CD8-positive, alpha-beta memory T cell (primary cell): ENCODE results near the gene SIX1. TPM values are rescaled to one million over a fixed set of nuclear protein-coding genes. Genes with fewer than 3 reads are reported as not detected.

Experiments
- CTCF ChIA-PET: fragments of 350-600 bp; sonication (Branson Sonifier 250); formaldehyde crosslinking; loops from one replicate; lab custom pipeline; 2021; ENCODE audit warnings: antibody characterized with exemption; lab: Charles Lee
- POLR2A ChIA-PET: fragments of 350-600 bp; sonication (Branson Sonifier 250); formaldehyde crosslinking; loops from one replicate; lab custom pipeline; 2021; ENCODE audit warnings: antibody characterized with exemption; lab: Charles Lee
- DNase-seq, 5 donors: peaks; one replicate each; pipeline versions ENCODE4 v3.0.0 to v3.0.0-alpha.2; 2020 to 2022; ENCODE audit warnings: mixed read lengths in 1 of 5
- H3K27ac ChIP-seq: one replicate; pipeline ENCODE4 v1.7.0; 2013; ENCODE audit warnings: low read depth, mild to moderate bottlenecking, low read length, moderate library complexity
- H3K27me3 ChIP-seq: 2 replicates; pipeline ENCODE4 v1.7.0; 2013; ENCODE audit warnings: low read length, mild to moderate bottlenecking; ENCODE audit not compliant: insufficient read depth, poor library complexity, severe bottlenecking
- H3K36me3 ChIP-seq: 2 replicates; pipeline ENCODE4 v1.7.0; 2013; ENCODE audit warnings: mild to moderate bottlenecking, low read length, moderate library complexity; ENCODE audit not compliant: insufficient read depth
- H3K4me1 ChIP-seq: 2 replicates; pipeline ENCODE4 v1.7.0; 2013; ENCODE audit warnings: mild to moderate bottlenecking, low read length, moderate library complexity; ENCODE audit not compliant: insufficient read depth
- H3K4me3 ChIP-seq: 2 replicates; pipeline ENCODE4 v1.7.0; 2013; ENCODE audit warnings: mild to moderate bottlenecking, low read length
- H3K9me3 ChIP-seq: 2 replicates; pipeline ENCODE4 v1.7.0; 2013; ENCODE audit warnings: mild to moderate bottlenecking, low read length
- H3K27ac Mint-ChIP-seq, 8 donors: one replicate each; pipeline ENCODE4 v1.8.0; 2020 to 2021; ENCODE audit warnings: mixed read lengths in 8 of 8, mild to moderate bottlenecking in 6 of 8, inconsistent platforms in 3 of 8, moderate library complexity in 3 of 8
- H3K27me3 Mint-ChIP-seq, 2 donors: one replicate each; pipeline ENCODE4 v1.8.0; 2020 to 2021; ENCODE audit warnings: mixed read lengths in 2 of 2, mild to moderate bottlenecking in 1 of 2, moderate library complexity in 1 of 2
- H3K36me3 Mint-ChIP-seq, 3 donors: one replicate each; pipeline ENCODE4 v1.8.0; 2020 to 2021; ENCODE audit warnings: mixed read lengths in 3 of 3, inconsistent platforms in 1 of 3, mild to moderate bottlenecking in 1 of 3
- H3K4me1 Mint-ChIP-seq, 3 donors: one replicate each; pipeline ENCODE4 v1.8.0; 2020 to 2021; ENCODE audit warnings: mixed read lengths in 3 of 3, inconsistent platforms in 1 of 3, mild to moderate bottlenecking in 1 of 3
- H3K4me3 Mint-ChIP-seq, 7 donors: one replicate each; pipeline ENCODE4 v1.8.0; 2020 to 2021; ENCODE audit warnings: mixed read lengths in 7 of 7, mild to moderate bottlenecking in 6 of 7, moderate library complexity in 4 of 7, inconsistent platforms in 2 of 7
- H3K9me3 Mint-ChIP-seq, 5 donors: one replicate each; pipeline ENCODE4 v1.8.0; 2020 to 2022; ENCODE audit warnings: mixed read lengths in 5 of 5, mild to moderate bottlenecking in 3 of 5, moderate library complexity in 2 of 5, inconsistent platforms in 1 of 5
- polyA plus RNA-seq: library from polyadenylated mRNA; unstranded; fragments of 300-500 nt; fragmentation: Illumina TruSeq; gene quantifications from one replicate; pipeline ENCODE4 v1.2.3, GENCODE V29; 2021
- total RNA-seq, 2 experiments: library from RNA; stranded (reverse); gene quantifications; one replicate each; pipeline ENCODE4 v1.2.3, GENCODE V29; 2021

Gene SIX1
- total and polyA plus RNA-seq, 3 experiments from 2014 or later, result not detected

- no peak overlapping the region for H3K27ac ChIP-seq
- H3K4me3 Mint-ChIP-seq, result no peak overlapping the region
- H3K27ac Mint-ChIP-seq, result no peak overlapping the region
- CTCF ChIA-PET, result no interaction called here
- H3K4me1 ChIP-seq, result no peaks in the 10 kb centered on the region
- H3K9me3 Mint-ChIP-seq, result no peaks in the 10 kb centered on the region
- POLR2A ChIA-PET, result no interaction called here
- H3K4me3 ChIP-seq, result no peak overlapping the region
- no peaks in the 10 kb centered on the region for H3K9me3 ChIP-seq
- peaks cover 11 to 36% of the 10 kb centered on the region in 2 donors for H3K27me3 Mint-ChIP-seq
- H3K36me3 Mint-ChIP-seq, result no peaks in the 10 kb centered on the region
- no peak for DNase-seq
- peaks cover 3% of the 10 kb centered on the region for H3K27me3 ChIP-seq
- H3K36me3 ChIP-seq, result no peaks in the 10 kb centered on the region
- no peaks in the 10 kb centered on the region for H3K4me1 Mint-ChIP-seq
Measured at GRCh38 chr14:60621386-60621785, 27.9 kb downstream of the SIX1 start.

DNA sequence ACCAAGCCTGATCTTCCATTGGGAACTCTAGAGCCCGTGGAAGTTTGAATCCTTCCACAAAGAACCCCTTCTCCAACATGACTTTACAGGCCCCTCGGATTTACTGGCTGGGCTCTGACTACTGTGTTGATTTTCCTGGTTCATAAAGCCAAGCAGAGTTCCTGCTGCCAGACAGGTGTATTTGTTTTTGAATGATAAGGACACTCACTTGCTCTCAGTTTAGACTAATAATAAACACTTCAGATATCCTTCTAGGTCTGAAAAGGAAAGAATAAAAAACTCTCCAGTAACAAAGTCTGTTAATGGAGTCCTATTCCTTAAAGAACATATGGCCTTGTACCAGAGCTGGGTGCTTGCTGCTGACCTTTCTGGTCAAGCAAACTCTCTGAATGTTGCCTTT, 31.0 kb downstream of the SIX1 start:
- peaks cover 0 to 35% of the 10 kb centered on the region in 2 donors for H3K27me3 Mint-ChIP-seq
- ChIA-PET POLR2A (no interaction called here), CTCF (no interaction called here)
- Histone ChIP-seq H3K36me3 (no peaks in the 10 kb centered on the region), H3K4me1 (no peaks in the 10 kb centered on the region), H3K27me3 (no peaks in the 10 kb centered on the region), H3K27ac (no peak overlapping the region), H3K4me3 (no peak overlapping the region), H3K9me3 (no peaks in the 10 kb centered on the region)
- no peak for DNase-seq
- H3K36me3 Mint-ChIP-seq, result no peaks in the 10 kb centered on the region
- no peak overlapping the region for H3K4me3 Mint-ChIP-seq
- H3K4me1 Mint-ChIP-seq, result no peaks in the 10 kb centered on the region
- peaks cover 0 to under 1% (median 0%) of the 10 kb centered on the region in 5 donors for H3K9me3 Mint-ChIP-seq
- no peak overlapping the region for H3K27ac Mint-ChIP-seq

- Histone ChIP-seq H3K4me1 (no peaks in the 10 kb centered on the region), H3K4me3 (no peak overlapping the region), H3K36me3 (no peaks in the 10 kb centered on the region), H3K9me3 (no peaks in the 10 kb centered on the region), H3K27me3 (no peaks in the 10 kb centered on the region), H3K27ac (no peak overlapping the region)
- no peaks in the 10 kb centered on the region for H3K4me1 Mint-ChIP-seq
- H3K27ac Mint-ChIP-seq, result no peak overlapping the region
- CTCF ChIA-PET, result no interaction called here
- peaks cover 0 to 26% of the 10 kb centered on the region in 2 donors for H3K27me3 Mint-ChIP-seq
- POLR2A ChIA-PET, result no interaction called here
- no peak for DNase-seq
- H3K36me3 Mint-ChIP-seq, result no peaks in the 10 kb centered on the region
- H3K4me3 Mint-ChIP-seq, result no peak overlapping the region
- peaks cover 0 to 3% (median 0%) of the 10 kb centered on the region in 5 donors for H3K9me3 Mint-ChIP-seq
Measured at GRCh38 chr14:60616461-60616959, 32.8 kb downstream of the SIX1 start.

GRCh38 chr14:60602291-60602690, 47.0 kb downstream of the SIX1 start:
- H3K4me3 ChIP-seq, result no peak overlapping the region
- no peak overlapping the region for H3K4me3 Mint-ChIP-seq

DNA sequence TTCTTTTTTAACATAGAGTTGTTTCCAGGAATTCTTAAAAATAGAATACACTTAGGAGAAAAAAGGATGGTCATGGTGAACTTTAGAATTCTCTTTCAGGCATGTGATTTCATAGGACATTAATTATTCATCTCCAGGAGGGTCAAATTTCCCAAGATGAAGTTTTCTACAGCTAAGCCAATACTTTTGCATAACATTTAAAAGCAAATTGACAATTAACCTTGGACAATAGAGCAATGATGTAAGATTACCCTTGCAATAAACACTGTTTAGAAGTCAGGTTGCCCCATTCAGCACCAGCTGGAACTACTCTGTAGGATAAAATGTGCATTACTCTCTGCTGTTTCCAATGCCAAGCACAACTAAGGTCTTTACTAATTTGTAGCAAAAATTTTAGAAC, 49.5 kb downstream of the SIX1 start:
- Histone ChIP-seq H3K27ac (no peak overlapping the region), H3K4me3 (no peak overlapping the region), H3K36me3 (no peaks in the 10 kb centered on the region), H3K4me1 (no peaks in the 10 kb centered on the region), H3K9me3 (no peaks in the 10 kb centered on the region), H3K27me3 (no peaks in the 10 kb centered on the region)
- no peak overlapping the region for H3K27ac Mint-ChIP-seq
- POLR2A ChIA-PET, result no interaction called here
- peaks cover 10 to 55% of the 10 kb centered on the region in 2 donors for H3K27me3 Mint-ChIP-seq
- no peak overlapping the region for H3K4me3 Mint-ChIP-seq
- no peaks in the 10 kb centered on the region for H3K36me3 Mint-ChIP-seq
- CTCF ChIA-PET, result no interaction called here
- H3K9me3 Mint-ChIP-seq, result no peaks in the 10 kb centered on the region
- H3K4me1 Mint-ChIP-seq, result no peaks in the 10 kb centered on the region
- DNase-seq, result no peak

More at GRCh38 chr14:60602291-60602690, 47.0 kb downstream of the SIX1 start:
- Mint-ChIP-seq H3K4me1 (no peaks in the 10 kb centered on the region), H3K27me3 (peaks cover 8 to 50% of the 10 kb centered on the region in 2 donors), H3K9me3 (peaks cover 0 to 4% (median 3%) of the 10 kb centered on the region in 5 donors), H3K36me3 (no peaks in the 10 kb centered on the region), H3K27ac (no peak overlapping the region)
- no peak for DNase-seq
- no peaks in the 10 kb centered on the region for H3K27me3 ChIP-seq
- no peaks in the 10 kb centered on the region for H3K4me1 ChIP-seq
- H3K27ac ChIP-seq, result no peak overlapping the region
- H3K36me3 ChIP-seq, result no peaks in the 10 kb centered on the region
- ChIA-PET CTCF (no interaction called here), POLR2A (no interaction called here)
- no peaks in the 10 kb centered on the region for H3K9me3 ChIP-seq

DNA sequence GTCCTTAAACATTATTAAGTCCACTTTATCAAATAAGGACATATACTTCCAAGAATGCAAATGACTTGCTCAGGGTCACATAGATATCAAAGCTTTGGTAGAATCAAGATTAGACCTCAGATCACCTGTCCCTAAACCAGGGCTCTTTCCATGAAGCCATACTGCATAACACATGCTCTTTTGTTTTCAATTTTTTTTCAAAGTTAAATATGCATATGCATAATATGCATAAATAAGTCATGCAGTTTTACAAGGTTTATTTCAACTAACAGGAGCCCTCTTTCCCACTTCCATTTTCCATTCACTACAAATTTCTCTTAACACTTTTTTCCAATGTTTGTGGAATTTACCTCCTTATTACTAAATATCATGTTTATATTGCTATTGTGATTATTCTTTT, 53.1 kb downstream of the SIX1 start:
- Mint-ChIP-seq H3K9me3 (no peaks in the 10 kb centered on the region), H3K36me3 (no peaks in the 10 kb centered on the region), H3K4me3 (no peak overlapping the region), H3K4me1 (no peaks in the 10 kb centered on the region), H3K27me3 (peaks cover 3 to 40% of the 10 kb centered on the region in 2 donors), H3K27ac (no peak overlapping the region)
- no peaks in the 10 kb centered on the region for H3K36me3 ChIP-seq
- no peaks in the 10 kb centered on the region for H3K4me1 ChIP-seq
- no peaks in the 10 kb centered on the region for H3K9me3 ChIP-seq
- ChIA-PET CTCF (no interaction called here), POLR2A (no interaction called here)
- no peak for DNase-seq
- H3K4me3 ChIP-seq, result no peak overlapping the region
- H3K27ac ChIP-seq, result no peak overlapping the region
- H3K27me3 ChIP-seq, result no peaks in the 10 kb centered on the region

- Histone ChIP-seq H3K27me3 (no peaks in the 10 kb centered on the region), H3K4me1 (no peaks in the 10 kb centered on the region), H3K36me3 (no peaks in the 10 kb centered on the region), H3K4me3 (no peak overlapping the region), H3K27ac (no peak overlapping the region), H3K9me3 (no peaks in the 10 kb centered on the region)
- peaks cover 3 to 36% of the 10 kb centered on the region in 2 donors for H3K27me3 Mint-ChIP-seq
- no peaks in the 10 kb centered on the region for H3K36me3 Mint-ChIP-seq
- ChIA-PET POLR2A (no interaction called here), CTCF (no interaction called here)
- H3K9me3 Mint-ChIP-seq, result no peaks in the 10 kb centered on the region
- DNase-seq, result no peak
- H3K27ac Mint-ChIP-seq, result no peak overlapping the region
- no peaks in the 10 kb centered on the region for H3K4me1 Mint-ChIP-seq
- no peak overlapping the region for H3K4me3 Mint-ChIP-seq
Measured at GRCh38 chr14:60594062-60594461, 55.2 kb downstream of the SIX1 start.
